ENCODE measurements around the gene RNU7-1.

RNU7-1 gene

GRCh38 chr12:6909421-6910145, 34.0 kb upstream of the RNU7-1 start:
- no peak for DNase-seq
- Histone ChIP-seq H3K9me3 (replicated peaks; ENCODE audit: insufficient read depth, low read length) (no peaks in the 10 kb centered on the region), H3K27ac (ENCODE audit: low read length) (no peak overlapping the region), H3K4me1 (ENCODE audit: low read length) (no peaks in the 10 kb centered on the region), H3K9me2 (replicated peaks; ENCODE audit: insufficient read depth, low read length) (no peaks in the 10 kb centered on the region), H4K20me1 (ENCODE audit: insufficient read depth, low read length) (no peaks in the 10 kb centered on the region), H3K27me3 (replicated peaks; ENCODE audit: insufficient read depth, low read length) (no peaks in the 10 kb centered on the region), H3K36me3 (replicated peaks; ENCODE audit: insufficient read depth, low read length) (no peaks in the 10 kb centered on the region), H3K9ac (ENCODE audit: low read length) (no peak overlapping the region), H3K4me3 (ENCODE audit: low read length) (no peak overlapping the region), H3K79me2 (ENCODE audit: low read length) (peaks cover 10% of the 10 kb centered on the region), H3F3A (ENCODE audit: insufficient read depth, low read length) (no peaks in the 10 kb centered on the region), H3K4me2 (ENCODE audit: low read depth, low read length) (no peak overlapping the region), H2AFZ (ENCODE audit: low read length) (no peak overlapping the region)
- TF ChIP-seq EZH2 (optimal IDR thresholded peaks at IDR 0.05; ENCODE audit: low read depth, low read length) (no peak), EZH2phosphoT487 (IDR thresholded peaks at IDR 0.05; ENCODE audit: low read length) (no peak)

- H3K4me2 ChIP-seq (ENCODE audit: low read depth, low read length), result no peak overlapping the region
- no peaks in the 10 kb centered on the region for H3K27me3 ChIP-seq (replicated peaks; ENCODE audit: insufficient read depth, low read length)
- no peaks in the 10 kb centered on the region for H4K20me1 ChIP-seq (ENCODE audit: insufficient read depth, low read length)
- no peak overlapping the region for H3K27ac ChIP-seq (ENCODE audit: low read length)
- H3K36me3 ChIP-seq (replicated peaks; ENCODE audit: insufficient read depth, low read length), result peaks cover 10% of the 10 kb centered on the region; the same call in 1 of the 2 replicates
- peaks cover 16% of the 10 kb centered on the region for H3K4me1 ChIP-seq (ENCODE audit: low read length)
- no peak overlapping the region for H2AFZ ChIP-seq (ENCODE audit: low read length)
- no peaks in the 10 kb centered on the region for H3K9me2 ChIP-seq (replicated peaks; ENCODE audit: insufficient read depth, low read length)
- no peak for TF ChIP-seq EZH2phosphoT487 (IDR thresholded peaks at IDR 0.05; ENCODE audit: low read length)
- no peak for TF ChIP-seq CTCF (IDR thresholded peaks at IDR 0.05; ENCODE audit: low read length)
- TF ChIP-seq EZH2 (optimal IDR thresholded peaks at IDR 0.05; ENCODE audit: low read depth, low read length), result no peak
- H3F3A ChIP-seq (ENCODE audit: insufficient read depth, low read length), result peaks cover 13% of the 10 kb centered on the region
- H3K9me3 ChIP-seq (replicated peaks; ENCODE audit: insufficient read depth, low read length), result no peaks in the 10 kb centered on the region
- H3K79me2 ChIP-seq (ENCODE audit: low read length), result peaks cover 37% of the 10 kb centered on the region
- DNase-seq, result no peak
- no peak overlapping the region for H3K4me3 ChIP-seq (ENCODE audit: low read length)
- H3K9ac ChIP-seq (ENCODE audit: low read length), result no peak overlapping the region
Measured at GRCh38 chr12:6912164-6912935, 31.3 kb upstream of the RNU7-1 start.

- peak within 1 kb of the TSS; percentile 80 for H3K9ac ChIP-seq (ENCODE audit: low read length)
- peaks cover 25% of the 10 kb centered on the region for H3K4me1 ChIP-seq (ENCODE audit: low read length)
- no peak for TF ChIP-seq CTCF (IDR thresholded peaks at IDR 0.05; ENCODE audit: low read length)
- no peak for TF ChIP-seq EZH2phosphoT487 (IDR thresholded peaks at IDR 0.05; ENCODE audit: low read length)
- TF ChIP-seq EZH2 (optimal IDR thresholded peaks at IDR 0.05; ENCODE audit: low read depth, low read length), result no peak
- no peaks in the 10 kb centered on the region for H3K9me3 ChIP-seq (replicated peaks; ENCODE audit: insufficient read depth, low read length)
- peaks cover 10% of the 10 kb centered on the region; the same call in 1 of the 2 replicates for H3K36me3 ChIP-seq (replicated peaks; ENCODE audit: insufficient read depth, low read length)
- peaks cover 43% of the 10 kb centered on the region for H3K79me2 ChIP-seq (ENCODE audit: low read length)
- peak within 1 kb of the TSS; percentile 87 for H2AFZ ChIP-seq (ENCODE audit: low read length)
- no peaks in the 10 kb centered on the region for H3K27me3 ChIP-seq (replicated peaks; ENCODE audit: insufficient read depth, low read length)
- DNase-seq, result peak; percentile 63
- H4K20me1 ChIP-seq (ENCODE audit: insufficient read depth, low read length), result no peaks in the 10 kb centered on the region
- peak within 1 kb of the TSS; percentile 69; the same call in 1 of the 2 replicates for H3K27ac ChIP-seq (ENCODE audit: low read length)
- H3F3A ChIP-seq (ENCODE audit: insufficient read depth, low read length), result peaks cover 21% of the 10 kb centered on the region
- H3K4me2 ChIP-seq (ENCODE audit: low read depth, low read length), result peak within 1 kb of the TSS; percentile 92
- peak within 1 kb of the TSS; percentile 94 for H3K4me3 ChIP-seq (ENCODE audit: low read length)
- no peaks in the 10 kb centered on the region for H3K9me2 ChIP-seq (replicated peaks; ENCODE audit: insufficient read depth, low read length)
Measured at GRCh38 chr12:6914246-6914946, 29.2 kb upstream of the RNU7-1 start, which contains the start of gene ENO2. Gene ENO2, plus strand, starts transcription at chr12:6914580. Its CDS starts 1,253 bp downstream, at chr12:6915833.
